PFSK-1 (cell line): Measurements from ENCODE around the gene PANX2.

Source experiments
- POLR2AphosphoS5 ChIP-seq: IDR thresholded peaks from 2 replicates; pipeline ENCODE4 v1.6.1; 2012; ENCODE audit warnings: low read depth, mild to moderate bottlenecking, control low read depth, low read length, moderate library complexity
- TAF1 ChIP-seq: IDR thresholded peaks from 2 replicates; pipeline ENCODE4 v1.6.1; 2012; ENCODE audit warnings: low read length, control low read depth, borderline replicate concordance; ENCODE audit not compliant: insufficient read depth

- TF ChIP-seq POLR2AphosphoS5: no peak
- no peak for TF ChIP-seq TAF1
Measured at GRCh38 chr22:50225200-50225969, 54.9 kb downstream of the PANX2 start.
